WI38 (cell line): ENCODE measurements around the gene SUPV3L1.
A peak's percentile ranks its signal among the peaks of the same experiment; 100 is the strongest.
"Not testable (repeated sequence)": the region's sequence is repeated elsewhere in the genome, so short reads cannot be mapped to it uniquely, and the experiment has no call there.

Experiments
- H3K4me3 ChIP-seq: 2 replicates; pipeline ENCODE4 v1.5.1; 2011; ENCODE audit warnings: low read depth, mild to moderate bottlenecking, control low read depth, low read length
- TF ChIP-seq, protein P1 (sequence below): IDR thresholded peaks from 2 replicates; pipeline ENCODE4 v1.5.1; 2012; ENCODE audit warnings: low read depth, mild to moderate bottlenecking, control low read depth, low read length

The SUPV3L1 gene

DNA sequence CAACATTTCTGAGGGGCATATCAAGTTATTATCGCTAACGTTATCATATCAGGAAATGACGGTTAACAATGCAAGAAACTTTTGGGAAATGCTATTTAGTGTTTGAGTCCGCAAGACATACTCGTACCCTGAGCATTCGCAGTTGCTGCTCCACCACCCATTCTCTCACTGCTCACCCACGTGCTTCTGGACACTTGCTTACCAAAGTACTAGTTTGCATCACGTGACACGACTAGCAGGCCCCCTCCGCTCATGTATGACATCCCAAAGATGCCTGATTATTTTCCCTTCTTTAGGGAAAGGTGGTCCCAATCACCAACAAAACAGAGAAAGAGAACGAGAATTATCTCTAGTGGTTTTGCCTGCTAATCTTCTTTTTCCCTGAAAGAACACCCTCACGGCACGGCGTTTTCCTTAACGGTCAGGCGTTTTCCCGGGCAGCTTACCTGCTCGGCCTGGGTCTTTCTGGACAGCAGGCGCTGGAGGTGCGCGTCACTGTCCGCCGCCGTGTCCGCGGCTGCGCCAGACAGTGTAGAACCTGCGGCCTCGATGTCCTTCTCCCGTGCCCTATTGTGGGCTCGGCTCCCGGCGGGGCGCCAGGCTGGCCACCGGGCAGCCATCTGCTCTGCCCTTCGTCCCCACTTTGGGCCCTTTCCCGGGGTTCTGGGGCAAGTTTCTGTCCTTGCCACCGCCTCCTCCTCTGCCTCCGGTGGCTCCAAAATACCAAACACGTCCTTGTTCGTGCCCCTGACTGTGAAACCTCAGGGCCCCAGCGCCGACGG lies at the start of gene SUPV3L1:
Gene SUPV3L1, plus strand, starts transcription at position 492 of the 782 bp plus-strand sequence. Its CDS starts 58 bp downstream, at position 550.
- TF ChIP-seq, protein P1, sequence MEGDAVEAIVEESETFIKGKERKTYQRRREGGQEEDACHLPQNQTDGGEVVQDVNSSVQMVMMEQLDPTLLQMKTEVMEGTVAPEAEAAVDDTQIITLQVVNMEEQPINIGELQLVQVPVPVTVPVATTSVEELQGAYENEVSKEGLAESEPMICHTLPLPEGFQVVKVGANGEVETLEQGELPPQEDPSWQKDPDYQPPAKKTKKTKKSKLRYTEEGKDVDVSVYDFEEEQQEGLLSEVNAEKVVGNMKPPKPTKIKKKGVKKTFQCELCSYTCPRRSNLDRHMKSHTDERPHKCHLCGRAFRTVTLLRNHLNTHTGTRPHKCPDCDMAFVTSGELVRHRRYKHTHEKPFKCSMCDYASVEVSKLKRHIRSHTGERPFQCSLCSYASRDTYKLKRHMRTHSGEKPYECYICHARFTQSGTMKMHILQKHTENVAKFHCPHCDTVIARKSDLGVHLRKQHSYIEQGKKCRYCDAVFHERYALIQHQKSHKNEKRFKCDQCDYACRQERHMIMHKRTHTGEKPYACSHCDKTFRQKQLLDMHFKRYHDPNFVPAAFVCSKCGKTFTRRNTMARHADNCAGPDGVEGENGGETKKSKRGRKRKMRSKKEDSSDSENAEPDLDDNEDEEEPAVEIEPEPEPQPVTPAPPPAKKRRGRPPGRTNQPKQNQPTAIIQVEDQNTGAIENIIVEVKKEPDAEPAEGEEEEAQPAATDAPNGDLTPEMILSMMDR, result no peak
- H3K4me3 ChIP-seq, result peak within 1 kb of the TSS; percentile 99

DNA sequence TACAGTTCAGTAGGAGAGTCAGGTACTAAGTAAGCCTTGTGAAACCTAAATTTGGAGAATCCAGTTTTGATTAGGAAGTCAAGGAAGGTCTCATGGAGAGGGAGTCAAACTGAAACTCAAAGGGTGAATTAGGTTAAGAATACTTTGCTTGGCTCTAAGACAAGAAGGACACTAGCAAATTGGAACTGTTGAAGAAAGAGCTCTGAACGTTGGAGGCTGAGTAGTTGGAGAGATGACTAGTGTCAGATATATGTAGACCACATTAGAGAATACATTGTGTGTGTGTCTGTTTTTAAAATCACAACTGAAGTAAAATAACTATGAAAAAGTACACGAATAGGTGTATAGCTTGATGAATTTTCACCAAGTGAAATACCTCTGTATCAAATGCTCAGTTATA lies 49.8 kb upstream of the SUPV3L1 start:
- TF ChIP-seq, protein P1, result no peak
- no peak overlapping the region for H3K4me3 ChIP-seq

DNA sequence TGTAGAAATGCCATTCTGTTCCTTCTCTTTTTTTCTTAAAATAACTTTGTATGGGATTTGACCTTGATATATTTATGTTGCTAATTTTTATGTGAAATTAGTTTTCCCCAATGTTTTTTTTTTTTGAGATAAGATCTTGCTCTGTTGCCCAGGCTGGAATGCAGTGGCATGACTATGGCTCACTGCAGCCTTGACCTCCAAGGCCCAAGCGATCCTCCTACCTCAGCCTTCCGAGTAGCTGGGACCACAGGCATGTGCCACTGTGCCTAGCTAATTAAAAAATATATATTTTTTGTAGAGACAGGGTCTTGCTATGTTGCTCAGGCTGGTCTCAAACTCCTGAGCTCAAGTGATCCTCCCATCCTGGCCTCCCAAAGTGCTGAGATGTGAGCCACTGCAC lies 40.1 kb upstream of the SUPV3L1 start:
- no peak overlapping the region for H3K4me3 ChIP-seq
- TF ChIP-seq, protein P1, result no peak

DNA sequence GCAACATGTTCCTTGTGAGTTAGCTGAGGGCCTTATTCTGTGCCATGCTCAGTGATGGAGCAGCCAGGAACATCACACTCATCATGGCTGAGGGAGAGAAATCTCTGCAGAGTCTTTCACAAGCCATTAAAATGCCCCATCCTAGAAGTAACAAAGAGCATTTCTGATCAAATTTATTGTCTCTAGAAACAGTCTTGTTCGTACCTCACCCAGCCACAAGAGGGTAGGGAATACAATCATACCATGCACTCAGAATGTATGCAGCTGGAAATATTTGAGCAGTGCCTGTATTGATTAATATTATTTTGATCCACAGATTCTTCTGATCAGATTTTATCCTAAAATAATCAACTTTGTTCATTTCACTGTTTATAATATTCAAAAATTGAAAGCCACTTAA lies 38.7 kb upstream of the SUPV3L1 start:
- no peak overlapping the region for H3K4me3 ChIP-seq
- TF ChIP-seq, protein P1, result no peak

DNA sequence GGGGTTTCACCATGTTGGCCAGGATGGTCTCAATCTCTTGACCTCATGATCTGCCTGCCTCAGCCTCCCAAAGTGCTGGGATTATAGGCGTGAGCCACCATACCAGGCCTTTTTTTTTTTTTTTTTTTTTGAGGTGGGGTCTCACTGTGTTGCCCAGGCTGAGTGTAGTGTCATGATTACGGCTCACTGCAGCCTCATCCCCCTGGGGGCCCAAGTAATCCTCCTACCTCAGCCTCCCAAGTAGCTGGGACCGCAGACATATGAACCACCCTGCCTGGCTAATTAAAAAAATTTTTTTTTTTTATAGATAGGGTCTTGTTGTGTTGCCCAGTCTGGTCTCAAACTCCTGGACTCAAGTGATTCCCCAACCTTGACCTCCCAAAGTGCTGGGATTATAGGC lies 38.0 kb upstream of the SUPV3L1 start:
- not testable (repeated sequence) for H3K4me3 ChIP-seq

DNA sequence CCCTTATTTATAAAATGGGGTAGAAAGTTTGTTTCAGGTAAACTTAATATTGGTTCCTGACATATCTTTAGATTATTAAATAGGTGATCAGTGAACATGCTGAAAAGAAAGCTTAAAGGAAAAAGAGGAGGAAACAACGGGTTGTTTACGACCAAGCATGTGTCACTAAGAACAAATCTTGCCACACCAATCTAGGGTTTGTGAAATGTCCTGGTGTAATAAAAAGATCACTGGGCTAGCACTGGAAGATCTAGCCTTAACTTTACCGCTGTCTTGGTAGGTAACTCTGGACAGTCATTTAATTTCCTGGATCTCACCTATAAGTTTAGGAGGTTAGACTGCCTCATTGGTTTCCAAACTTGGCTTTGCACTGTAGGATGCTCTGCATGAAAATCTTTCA lies 37.1 kb upstream of the SUPV3L1 start:
- TF ChIP-seq, protein P1, result no peak
- no peak overlapping the region for H3K4me3 ChIP-seq

DNA sequence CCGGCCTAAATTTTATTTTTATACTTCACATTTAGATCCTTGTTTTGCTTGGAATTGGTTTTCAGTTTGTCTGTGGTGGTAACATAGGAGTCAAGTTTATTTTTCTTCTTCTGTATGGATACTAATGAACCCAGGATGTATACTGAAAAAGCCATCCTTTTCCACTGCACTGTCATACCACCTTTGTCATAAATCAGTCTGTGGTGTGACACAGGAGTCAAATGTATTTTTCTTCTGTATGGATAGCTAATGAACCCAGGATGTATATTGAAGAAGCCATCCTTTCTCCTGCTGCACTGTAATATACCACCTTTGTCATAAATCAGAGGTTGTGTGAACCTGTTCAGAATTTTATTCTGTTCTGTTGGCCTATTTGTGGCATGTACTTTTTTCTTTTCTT lies 34.7 kb upstream of the SUPV3L1 start:
- TF ChIP-seq, protein P1, result no peak

DNA sequence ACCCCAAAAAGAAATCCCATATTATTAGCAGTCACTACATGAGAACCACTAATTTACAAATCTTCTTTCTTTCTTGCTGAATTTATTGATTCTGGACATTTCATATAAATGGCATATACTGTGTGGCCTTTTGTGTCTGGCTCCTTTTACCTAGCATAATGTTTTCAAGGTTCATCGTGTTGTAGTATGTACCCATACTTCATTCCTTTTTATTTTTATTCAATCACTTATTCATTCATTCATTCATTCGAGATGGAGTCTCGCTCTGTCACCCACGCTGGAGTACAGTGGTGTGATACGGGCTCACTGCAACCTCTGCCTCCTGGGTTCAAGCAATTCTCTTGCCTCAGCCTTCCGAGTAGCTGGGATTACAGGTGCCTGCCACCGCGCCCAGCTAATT lies 34.2 kb upstream of the SUPV3L1 start:
- H3K4me3 ChIP-seq, result no peak overlapping the region
- TF ChIP-seq, protein P1, result no peak

More for the DNA sequence above, 34.7 kb upstream of the SUPV3L1 start:
- H3K4me3 ChIP-seq, result no peak overlapping the region
